HG02970 (cell line): Measurements from ENCODE around the gene C1orf52.
A peak's percentile ranks its signal among the peaks of the same experiment; 100 is the strongest.

Experiments
- ATAC-seq: cut with Tn5 transposase; IDR thresholded peaks from one replicate; pipeline ENCODE4 v1.9.1; 2021; ENCODE audit warnings: mild to moderate bottlenecking, moderate library complexity, moderate number of reproducible peaks; ENCODE audit not compliant: unreplicated experiment, low FRiP score

The C1orf52 gene

GRCh38 chr1:85201340-85202091 lies 57.9 kb downstream of the C1orf52 start:
- ATAC-seq, result peak; percentile 35

- peak; percentile 63 for ATAC-seq
Observed at GRCh38 chr1:85200463-85201339, 58.8 kb downstream of the C1orf52 start, which contains the start of gene SYDE2. Gene SYDE2, minus strand, starts transcription at chr1:85201016. Its CDS starts 20 bp downstream, at chr1:85200996.
